ENCODE data around the gene SPDYE4.

- no peak for TF ChIP-seq CTCF (IDR thresholded peaks at IDR 0.05)
- TF ChIP-seq EZH2 (IDR thresholded peaks at IDR 0.05; ENCODE audit: borderline replicate concordance, insufficient read depth, low read depth, low read length, poor library complexity, severe bottlenecking), result no peak
Measured at GRCh38 chr17:8703001-8703400, 55.3 kb downstream of the SPDYE4 start.
